Lung (tissue), 12 donors: ENCODE results near the gene EHD1. TPM values are rescaled to one million over a fixed set of nuclear protein-coding genes. Genes with fewer than 3 reads are reported as not detected.
A peak's percentile ranks its signal among the peaks of the same experiment; 100 is the strongest.

Experiments used
- ATAC-seq: fragments of 200-7000 bp; cut with Tn5 transposase; one replicate; pipeline ENCODE4 v1.9.1; 2020; ENCODE audit warnings: moderate number of reproducible peaks; ENCODE audit not compliant: insufficient read depth, low FRiP score
- DNase-seq, 3 donors: peaks; one replicate each; pipeline ENCODE4 v3.0.0-alpha.2; 2013 to 2017
- H3K27ac ChIP-seq, 2 donors: one replicate each; pipeline ENCODE4 v1.5.1; 2013; ENCODE audit warnings: mild to moderate bottlenecking in 2 of 2, moderate library complexity in 2 of 2, control low read depth in 1 of 2, inconsistent platforms in 1 of 2, low read depth in 1 of 2, low read length in 1 of 2
- H3K27me3 ChIP-seq, 3 donors: one replicate each; pipeline ENCODE4 v1.5.1; 2013; ENCODE audit warnings: low read length in 2 of 3; ENCODE audit not compliant: control insufficient read depth in 3 of 3, insufficient read depth in 3 of 3
- H3K36me3 ChIP-seq, 4 donors: one replicate each; pipeline ENCODE4 v1.5.1; 2013; ENCODE audit warnings: low read length in 4 of 4, mild to moderate bottlenecking in 1 of 4, moderate library complexity in 1 of 4; ENCODE audit not compliant: control insufficient read depth in 4 of 4, insufficient read depth in 4 of 4
- H3K4me1 ChIP-seq, 5 donors: one replicate each; pipeline ENCODE4 v1.5.1; 2013; ENCODE audit warnings: low read length in 5 of 5, mild to moderate bottlenecking in 2 of 5, moderate library complexity in 1 of 5; ENCODE audit not compliant: control insufficient read depth in 5 of 5, insufficient read depth in 5 of 5
- H3K4me3 ChIP-seq: one replicate; pipeline ENCODE4 v1.5.1; 2013; ENCODE audit warnings: mild to moderate bottlenecking, control low read depth, moderate library complexity
- H3K9ac ChIP-seq, 2 donors: one replicate each; pipeline ENCODE4 v1.5.1; 2013; ENCODE audit warnings: low read length in 2 of 2, control low read depth in 1 of 2; ENCODE audit not compliant: insufficient read depth in 1 of 2
- H3K9me3 ChIP-seq, 4 donors: one replicate each; pipeline ENCODE4 v1.5.1; 2013; ENCODE audit warnings: low read length in 3 of 4, mild to moderate bottlenecking in 1 of 4, moderate library complexity in 1 of 4; ENCODE audit not compliant: control insufficient read depth in 4 of 4, insufficient read depth in 3 of 4
- WGBS, 2 donors: extraction: QIAGEN DNeasy Blood & Tissue Kit; methylation state at CpG; one replicate each; pipeline ENCODE4 v1.1.7; 2013; 5-methylcytosine and 5-hydroxymethylcytosine counted together
- polyA plus RNA-seq, 2 donors: library from polyadenylated mRNA; stranded (reverse); fragments of 200-250 nt; gene quantifications; one replicate each; pipeline ENCODE4 v1.2.1, GENCODE V29; 2013
- total RNA-seq, 2 donors: library from RNA; depleted of rRNA in 1 of 2; stranded (reverse); fragments of >200 nt in 1 of 2; gene quantifications; one replicate each; pipeline ENCODE4 v1.2.1, GENCODE V29; 2014 to 2021
- TF ChIP-seq, protein P1 (sequence below): IDR thresholded peaks from 2 replicates; pipeline ENCODE4 v1.5.1; 2012; ENCODE audit warnings: mild to moderate bottlenecking; ENCODE audit errors: control extremely low read depth, extremely low read depth
- donor health status: control.
- donor health status: control.
- donor health status: Bipolar disorder and iron deficiency.
- donor health status: healthy.
- donor health status: DM: yes; HTN: yes; CAD: no.

The EHD1 gene
- total and polyA plus RNA-seq, 4 donors, result 42.1 to 144 (median 105) TPM

GRCh38 chr11:64869571-64870175, 8.7 kb downstream of the EHD1 start:
- DNase-seq, result peak in 1 of 3 donors; percentile 37
- WGBS, 2 donors, result 60 to 62% methylated on average over 9 of the region's 9 CpGs
- no peak overlapping the region for H3K9ac ChIP-seq
- no peak for ATAC-seq
- peaks cover 23 to 53% (median 40%) of the 10 kb centered on the region in 5 donors for H3K4me1 ChIP-seq
- no peak overlapping the region for H3K4me3 ChIP-seq
- no peaks in the 10 kb centered on the region for H3K27me3 ChIP-seq
- TF ChIP-seq, protein P1, sequence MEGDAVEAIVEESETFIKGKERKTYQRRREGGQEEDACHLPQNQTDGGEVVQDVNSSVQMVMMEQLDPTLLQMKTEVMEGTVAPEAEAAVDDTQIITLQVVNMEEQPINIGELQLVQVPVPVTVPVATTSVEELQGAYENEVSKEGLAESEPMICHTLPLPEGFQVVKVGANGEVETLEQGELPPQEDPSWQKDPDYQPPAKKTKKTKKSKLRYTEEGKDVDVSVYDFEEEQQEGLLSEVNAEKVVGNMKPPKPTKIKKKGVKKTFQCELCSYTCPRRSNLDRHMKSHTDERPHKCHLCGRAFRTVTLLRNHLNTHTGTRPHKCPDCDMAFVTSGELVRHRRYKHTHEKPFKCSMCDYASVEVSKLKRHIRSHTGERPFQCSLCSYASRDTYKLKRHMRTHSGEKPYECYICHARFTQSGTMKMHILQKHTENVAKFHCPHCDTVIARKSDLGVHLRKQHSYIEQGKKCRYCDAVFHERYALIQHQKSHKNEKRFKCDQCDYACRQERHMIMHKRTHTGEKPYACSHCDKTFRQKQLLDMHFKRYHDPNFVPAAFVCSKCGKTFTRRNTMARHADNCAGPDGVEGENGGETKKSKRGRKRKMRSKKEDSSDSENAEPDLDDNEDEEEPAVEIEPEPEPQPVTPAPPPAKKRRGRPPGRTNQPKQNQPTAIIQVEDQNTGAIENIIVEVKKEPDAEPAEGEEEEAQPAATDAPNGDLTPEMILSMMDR, result no peak
- H3K36me3 ChIP-seq, result peaks cover 4 to 32% (median 15%) of the 10 kb centered on the region in 4 donors
- peak overlapping the region; percentile 76 to 91 for H3K27ac ChIP-seq
- peaks cover 0 to 3% (median 0%) of the 10 kb centered on the region in 4 donors for H3K9me3 ChIP-seq

DNA sequence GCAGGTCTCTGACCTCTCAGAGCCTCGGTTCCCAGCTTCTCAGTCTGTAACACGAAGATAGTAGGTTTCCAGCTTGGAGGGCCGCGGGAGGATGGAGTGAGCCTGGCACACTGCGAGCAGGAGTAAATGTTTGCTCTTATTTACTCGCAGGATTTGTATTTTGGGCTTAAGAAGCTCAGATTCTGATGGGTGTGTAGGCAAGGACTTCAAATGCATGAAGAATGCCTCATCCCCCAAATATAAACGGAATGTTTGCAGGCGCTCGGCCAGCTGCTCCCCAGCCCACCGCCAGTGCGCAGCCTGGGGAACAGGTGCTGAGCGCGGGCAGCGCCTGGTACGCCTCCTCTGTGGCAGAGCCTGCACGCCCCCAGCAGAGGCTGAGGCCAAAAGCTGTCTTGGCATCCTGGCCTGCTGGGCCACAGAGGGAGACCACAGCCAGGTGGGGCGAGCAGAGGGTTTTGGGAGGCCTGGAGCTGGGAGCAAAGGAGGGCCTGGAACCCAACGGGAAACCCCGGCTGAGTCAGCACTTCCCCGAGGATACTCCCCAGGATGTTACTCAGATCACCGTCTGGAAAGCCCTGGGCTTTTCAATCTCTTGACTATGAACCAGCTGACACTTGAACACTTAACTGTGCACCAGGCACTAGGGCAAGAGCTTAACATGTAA, 9.4 kb downstream of the EHD1 start:
- H3K4me1 ChIP-seq, result peaks cover 23 to 59% (median 40%) of the 10 kb centered on the region in 5 donors
- ATAC-seq, result peak; percentile 49
- no peaks in the 10 kb centered on the region for H3K27me3 ChIP-seq
- WGBS, 2 donors, result 49 to 66% methylated on average over 21 of the region's 21 CpGs
- H3K9ac ChIP-seq, result no peak overlapping the region
- DNase-seq, result no peak
- H3K9me3 ChIP-seq, result peaks cover 0 to 3% (median 0%) of the 10 kb centered on the region in 4 donors
- H3K4me3 ChIP-seq, result no peak overlapping the region
- TF ChIP-seq, protein P1, result no peak
- H3K36me3 ChIP-seq, result peaks cover 4 to 28% (median 11%) of the 10 kb centered on the region in 4 donors
- H3K27ac ChIP-seq, result peak overlapping the region; percentile 76 to 91

- WGBS, 2 donors, result 74 to 84% methylated on average over 28 of the region's 28 CpGs
- DNase-seq (peak in 1 of 3 donors; percentile 30), ATAC-seq (no peak)
- H3K36me3 ChIP-seq, result peaks cover 0 to 22% (median 5%) of the 10 kb centered on the region in 4 donors
- H3K4me1 ChIP-seq, result peaks cover 28 to 70% (median 46%) of the 10 kb centered on the region in 5 donors
- H3K9me3 ChIP-seq, result peaks cover 0 to 3% (median 0%) of the 10 kb centered on the region in 4 donors
- H3K27ac ChIP-seq, result peak overlapping the region; percentile 29 to 91
- TF ChIP-seq, protein P1, result no peak
- no peak overlapping the region for H3K9ac ChIP-seq
- H3K27me3 ChIP-seq, result no peaks in the 10 kb centered on the region
- H3K4me3 ChIP-seq, result no peak overlapping the region
These were observed 10.5 kb downstream of the EHD1 start for GRCh38 chr11:64867748-64868462.
